Activated T-helper 17 cell treated with anti-CD3 and anti-CD28 coated beads, Interleukin-2, amount 50 U/mL, for 72 hours (primary cell): ENCODE measurements around the gene RBM7. TPM values are rescaled to one million over a fixed set of nuclear protein-coding genes. Genes with fewer than 3 reads are reported as not detected.
A peak's percentile ranks its signal among the peaks of the same experiment; 100 is the strongest.

Experiments used
- ATAC-seq: fragments of 150-1000 bp; cut with Tn5 transposase; replicated peaks from 2 replicates; pipeline ENCODE4 v1.10.0; 2021; ENCODE audit warnings: mild to moderate bottlenecking, moderate library complexity
- H3K27ac Mint-ChIP-seq: one replicate; pipeline ENCODE4 v1.8.0; 2022; ENCODE audit warnings: mixed read lengths
- H3K27me3 Mint-ChIP-seq: one replicate; pipeline ENCODE4 v1.8.0; 2022; ENCODE audit warnings: mixed read lengths
- H3K36me3 Mint-ChIP-seq: one replicate; pipeline ENCODE4 v1.8.0; 2022; ENCODE audit warnings: low read depth, mild to moderate bottlenecking, mixed read lengths
- H3K4me1 Mint-ChIP-seq: one replicate; pipeline ENCODE4 v1.8.0; 2022; ENCODE audit warnings: mixed read lengths
- H3K4me3 Mint-ChIP-seq: one replicate; pipeline ENCODE4 v1.8.0; 2022; ENCODE audit warnings: mild to moderate bottlenecking, mixed read lengths
- H3K9me3 Mint-ChIP-seq: one replicate; pipeline ENCODE4 v1.8.0; 2022; ENCODE audit warnings: mixed read lengths
- total RNA-seq, 2 donors: library from RNA; stranded (reverse); gene quantifications; one replicate each; pipeline ENCODE4 v1.2.3, GENCODE V29; 2022

The RBM7 gene
- total RNA-seq: 10 to 100 TPM; 39.1 to 58.9 TPM

- Mint-ChIP-seq H3K9me3 (no peaks in the 10 kb centered on the region), H3K4me1 (peaks cover 31% of the 10 kb centered on the region), H3K36me3 (peaks cover 65% of the 10 kb centered on the region), H3K4me3 (peak within 1 kb of the TSS; percentile 97), H3K27ac (peak within 1 kb of the TSS; percentile 92), H3K27me3 (no peaks in the 10 kb centered on the region)
- ATAC-seq: peak; percentile 94
Observed at GRCh38 chr11:114400216-114400914, at the start of gene RBM7, which contains the start of gene C11orf71. RBM7 (plus strand) TSS chr11:114400666; CDS start chr11:114400672, 6 bp downstream. C11orf71 (minus strand) TSS chr11:114400511; CDS start chr11:114400331, 180 bp downstream.

- no peaks in the 10 kb centered on the region for H3K9me3 Mint-ChIP-seq
- H3K4me1 Mint-ChIP-seq: no peaks in the 10 kb centered on the region
- H3K27ac Mint-ChIP-seq: no peak overlapping the region
- no peak overlapping the region for H3K4me3 Mint-ChIP-seq
- no peaks in the 10 kb centered on the region for H3K27me3 Mint-ChIP-seq
- no peak for ATAC-seq
- no peaks in the 10 kb centered on the region for H3K36me3 Mint-ChIP-seq
Observed at GRCh38 chr11:114353443-114353842, 47.0 kb upstream of the RBM7 start.

GRCh38 chr11:114354076-114354475 is 46.4 kb upstream of the RBM7 start:
- H3K36me3 Mint-ChIP-seq: no peaks in the 10 kb centered on the region
- peaks cover 3% of the 10 kb centered on the region for H3K27me3 Mint-ChIP-seq
- no peaks in the 10 kb centered on the region for H3K9me3 Mint-ChIP-seq
- no peak overlapping the region for H3K27ac Mint-ChIP-seq
- no peaks in the 10 kb centered on the region for H3K4me1 Mint-ChIP-seq
- H3K4me3 Mint-ChIP-seq: no peak overlapping the region
- no peak for ATAC-seq

- no peak for ATAC-seq
- Mint-ChIP-seq H3K27me3 (peaks cover 16% of the 10 kb centered on the region), H3K27ac (no peak overlapping the region), H3K4me1 (no peaks in the 10 kb centered on the region), H3K4me3 (no peak overlapping the region), H3K9me3 (no peaks in the 10 kb centered on the region), H3K36me3 (no peaks in the 10 kb centered on the region)
Observed at GRCh38 chr11:114358716-114359115, 41.8 kb upstream of the RBM7 start.

GRCh38 chr11:114359342-114359741 is 41.1 kb upstream of the RBM7 start:
- H3K4me1 Mint-ChIP-seq: no peaks in the 10 kb centered on the region
- H3K9me3 Mint-ChIP-seq: no peaks in the 10 kb centered on the region
- peaks cover 16% of the 10 kb centered on the region for H3K27me3 Mint-ChIP-seq
- no peak overlapping the region for H3K27ac Mint-ChIP-seq
- H3K4me3 Mint-ChIP-seq: no peak overlapping the region
- ATAC-seq: no peak
- no peaks in the 10 kb centered on the region for H3K36me3 Mint-ChIP-seq

GRCh38 chr11:114362326-114362725 is 38.1 kb upstream of the RBM7 start:
- H3K4me3 Mint-ChIP-seq: no peak overlapping the region
- H3K36me3 Mint-ChIP-seq: no peaks in the 10 kb centered on the region
- no peak for ATAC-seq
- no peaks in the 10 kb centered on the region for H3K4me1 Mint-ChIP-seq
- H3K27ac Mint-ChIP-seq: no peak overlapping the region
- H3K9me3 Mint-ChIP-seq: no peaks in the 10 kb centered on the region
- peaks cover 28% of the 10 kb centered on the region for H3K27me3 Mint-ChIP-seq

- no peaks in the 10 kb centered on the region for H3K36me3 Mint-ChIP-seq
- no peaks in the 10 kb centered on the region for H3K9me3 Mint-ChIP-seq
- H3K4me3 Mint-ChIP-seq: no peak overlapping the region
- no peaks in the 10 kb centered on the region for H3K4me1 Mint-ChIP-seq
- H3K27ac Mint-ChIP-seq: no peak overlapping the region
- H3K27me3 Mint-ChIP-seq: peaks cover 28% of the 10 kb centered on the region
- no peak for ATAC-seq
Observed at GRCh38 chr11:114362958-114363357, 37.5 kb upstream of the RBM7 start.

- no peaks in the 10 kb centered on the region for H3K9me3 Mint-ChIP-seq
- no peaks in the 10 kb centered on the region for H3K4me1 Mint-ChIP-seq
- no peak overlapping the region for H3K27ac Mint-ChIP-seq
- peaks cover 30% of the 10 kb centered on the region for H3K27me3 Mint-ChIP-seq
- no peaks in the 10 kb centered on the region for H3K36me3 Mint-ChIP-seq
- no peak for ATAC-seq
- H3K4me3 Mint-ChIP-seq: no peak overlapping the region
Observed at GRCh38 chr11:114366331-114367243, 33.9 kb upstream of the RBM7 start.

GRCh38 chr11:114367244-114367957 is 33.1 kb upstream of the RBM7 start:
- Mint-ChIP-seq H3K36me3 (no peaks in the 10 kb centered on the region), H3K27ac (no peak overlapping the region), H3K27me3 (peaks cover 37% of the 10 kb centered on the region), H3K9me3 (no peaks in the 10 kb centered on the region), H3K4me3 (no peak overlapping the region), H3K4me1 (no peaks in the 10 kb centered on the region)
- no peak for ATAC-seq

- no peaks in the 10 kb centered on the region for H3K36me3 Mint-ChIP-seq
- H3K4me3 Mint-ChIP-seq: no peak overlapping the region
- ATAC-seq: no peak
- no peaks in the 10 kb centered on the region for H3K4me1 Mint-ChIP-seq
- no peak overlapping the region for H3K27ac Mint-ChIP-seq
- H3K27me3 Mint-ChIP-seq: peaks cover 33% of the 10 kb centered on the region
- no peaks in the 10 kb centered on the region for H3K9me3 Mint-ChIP-seq
Observed at GRCh38 chr11:114368918-114369680, 31.4 kb upstream of the RBM7 start.

GRCh38 chr11:114375052-114375451 is 25.4 kb upstream of the RBM7 start:
- H3K36me3 Mint-ChIP-seq: no peaks in the 10 kb centered on the region

GRCh38 chr11:114377612-114378267 is 22.7 kb upstream of the RBM7 start:
- no peak overlapping the region for H3K4me3 Mint-ChIP-seq
- peak; percentile 38 for ATAC-seq
- H3K27ac Mint-ChIP-seq: no peak overlapping the region
- H3K9me3 Mint-ChIP-seq: no peaks in the 10 kb centered on the region
- H3K4me1 Mint-ChIP-seq: no peaks in the 10 kb centered on the region
- peaks cover 22% of the 10 kb centered on the region for H3K27me3 Mint-ChIP-seq
- H3K36me3 Mint-ChIP-seq: no peaks in the 10 kb centered on the region

More at GRCh38 chr11:114375052-114375451, 25.4 kb upstream of the RBM7 start:
- H3K9me3 Mint-ChIP-seq: no peaks in the 10 kb centered on the region
- peaks cover 28% of the 10 kb centered on the region for H3K27me3 Mint-ChIP-seq
- no peak overlapping the region for H3K4me3 Mint-ChIP-seq
- H3K27ac Mint-ChIP-seq: no peak overlapping the region
- ATAC-seq: no peak
- no peaks in the 10 kb centered on the region for H3K4me1 Mint-ChIP-seq

GRCh38 chr11:114379394-114380069 is 20.9 kb upstream of the RBM7 start:
- Mint-ChIP-seq H3K4me3 (no peak overlapping the region), H3K27me3 (peaks cover 20% of the 10 kb centered on the region), H3K27ac (no peak overlapping the region), H3K4me1 (no peaks in the 10 kb centered on the region), H3K9me3 (no peaks in the 10 kb centered on the region), H3K36me3 (no peaks in the 10 kb centered on the region)
- ATAC-seq: no peak
